Subcutaneous preadipocyte (primary cell): ENCODE data around the gene TMEM242. TPM values are rescaled to one million over a fixed set of nuclear protein-coding genes. Genes with fewer than 3 reads are reported as not detected.

Experiments
- total RNA-seq: library from RNA; depleted of rRNA; stranded (reverse); fragments of >200 nt; gene quantifications from 2 replicates; pipeline ENCODE4 v1.2.3, GENCODE V29; 2012

Gene TMEM242
- 3.3 and 3.9 TPM in 2 replicates for total RNA-seq

GRCh38 chr6:157323255-157323965 is at the start of gene TMEM242:
Gene TMEM242 (minus strand): TSS chr6:157323519. CDS start chr6:157323499, 20 bp downstream.

Other genes starting within 250 kb of the TMEM242 start
- gene ZDHHC14, start 57.7 kb upstream of the TMEM242 start, total RNA-seq: 3.3 and 4.1 TPM in 2 replicates